Heart left ventricle (tissue), 13 donors: ENCODE results near the gene ARHGEF7.

Experiments used
- POLR2A ChIP-seq, 2 donors: fragments of 450-650 bp; IDR thresholded peaks; one replicate each; pipeline ENCODE4 v1.6.1; 2017; ENCODE audit warnings: antibody characterized with exemption in 2 of 2, mild to moderate bottlenecking in 2 of 2, moderate library complexity in 2 of 2
- TF ChIP-seq, protein P1 (sequence below), 12 donors: fragments of 200-600 bp; sonication (generic) in 4 of 12; IDR thresholded peaks; one replicate each; pipeline versions ENCODE4 v1.5.0 to v1.8.0; 2018 to 2022; ENCODE audit warnings: antibody characterized with exemption in 12 of 12, mild to moderate bottlenecking in 5 of 12
- donor health status: ischemic (EF 13 %, LVEDD 7.1; RV severe dilation, severe dysfunction).
- donor health status: DM: no; HTN: yes; CAD: no.
- donor health status: DM: no; HTN: no; CAD: no.
- donor health status: ischemic (EF 25% LVEDD 6.9; RV normal size, moderate dysfunction).
- donor health status: ischemic (EF 25% LVEDD 5.7; RV mildly dilated, moderate dysfunction).
- donor health status: ischemic (EF 35%, LVEDD 5.7; RV mildly dilated, moderate dysfunction).
- donor health status: nonischemic (EF 11% LVEDD 7.7; RV severe dilation, severe dysfunction).
- donor health status: DM: yes; HTN: yes; CAD: no.
- donor health status: PGD.
- donor health status: ischemic (EF 29% LVEDD 5.4; RV normal size, mild dysfunction).
- donor health status: nonischemic (EF 23%, LVEDD 6.1; RV moderate dilation, normal function).

GRCh38 chr13:111187960-111188541, 72.9 kb downstream of the ARHGEF7 start:
- no peak for TF ChIP-seq POLR2A (IDR thresholded peaks at IDR 0.05)
- TF ChIP-seq, protein P1, sequence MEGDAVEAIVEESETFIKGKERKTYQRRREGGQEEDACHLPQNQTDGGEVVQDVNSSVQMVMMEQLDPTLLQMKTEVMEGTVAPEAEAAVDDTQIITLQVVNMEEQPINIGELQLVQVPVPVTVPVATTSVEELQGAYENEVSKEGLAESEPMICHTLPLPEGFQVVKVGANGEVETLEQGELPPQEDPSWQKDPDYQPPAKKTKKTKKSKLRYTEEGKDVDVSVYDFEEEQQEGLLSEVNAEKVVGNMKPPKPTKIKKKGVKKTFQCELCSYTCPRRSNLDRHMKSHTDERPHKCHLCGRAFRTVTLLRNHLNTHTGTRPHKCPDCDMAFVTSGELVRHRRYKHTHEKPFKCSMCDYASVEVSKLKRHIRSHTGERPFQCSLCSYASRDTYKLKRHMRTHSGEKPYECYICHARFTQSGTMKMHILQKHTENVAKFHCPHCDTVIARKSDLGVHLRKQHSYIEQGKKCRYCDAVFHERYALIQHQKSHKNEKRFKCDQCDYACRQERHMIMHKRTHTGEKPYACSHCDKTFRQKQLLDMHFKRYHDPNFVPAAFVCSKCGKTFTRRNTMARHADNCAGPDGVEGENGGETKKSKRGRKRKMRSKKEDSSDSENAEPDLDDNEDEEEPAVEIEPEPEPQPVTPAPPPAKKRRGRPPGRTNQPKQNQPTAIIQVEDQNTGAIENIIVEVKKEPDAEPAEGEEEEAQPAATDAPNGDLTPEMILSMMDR (IDR thresholded peaks at IDR 0.05), result no peak
